HG03378 (cell line): Measurements from ENCODE around the gene AHSP.
"Not testable (repeated sequence)": the region's sequence is repeated elsewhere in the genome, so short reads cannot be mapped to it uniquely, and the experiment has no call there.

Experiments
- ATAC-seq: cut with Tn5 transposase; IDR thresholded peaks from one replicate; pipeline ENCODE4 v1.9.1; 2021; ENCODE audit warnings: mild to moderate bottlenecking, moderate library complexity; ENCODE audit not compliant: unreplicated experiment

The AHSP gene

GRCh38 chr16:31499928-31500327 lies 27.8 kb upstream of the AHSP start:
- no peak for ATAC-seq

GRCh38 chr16:31501226-31501965 lies 26.3 kb upstream of the AHSP start:
- ATAC-seq: no peak

- no peak for ATAC-seq
Measured at GRCh38 chr16:31501966-31502348, 25.7 kb upstream of the AHSP start.

- no peak for ATAC-seq
Measured at GRCh38 chr16:31502981-31503380, 24.7 kb upstream of the AHSP start.

- ATAC-seq: not testable (repeated sequence)
Measured at GRCh38 chr16:31503555-31503954, 24.1 kb upstream of the AHSP start.

- ATAC-seq: no peak
Measured at GRCh38 chr16:31504159-31504558, 23.5 kb upstream of the AHSP start.

GRCh38 chr16:31505483-31505882 lies 22.2 kb upstream of the AHSP start:
- peak; percentile 67 for ATAC-seq

GRCh38 chr16:31507617-31507928 lies 20.1 kb upstream of the AHSP start:
- ATAC-seq: no peak

- peak; percentile 85 for ATAC-seq
Measured at GRCh38 chr16:31507929-31508705, 19.6 kb upstream of the AHSP start, which contains the start of gene RUSF1. TSS of gene RUSF1 (minus strand) at chr16:31508391. CDS start at chr16:31508373, 18 bp downstream.

GRCh38 chr16:31508706-31509195 lies 18.9 kb upstream of the AHSP start:
- no peak for ATAC-seq

GRCh38 chr16:31513126-31513525 lies 14.6 kb upstream of the AHSP start:
- ATAC-seq: no peak

GRCh38 chr16:31513884-31514283 lies 13.8 kb upstream of the AHSP start:
- ATAC-seq: no peak

- no peak for ATAC-seq
Measured at GRCh38 chr16:31517800-31518402, 9.8 kb upstream of the AHSP start.

GRCh38 chr16:31519759-31520431 lies 7.8 kb upstream of the AHSP start:
- ATAC-seq: no peak

- ATAC-seq: no peak
Measured at GRCh38 chr16:31521368-31521767, 6.3 kb upstream of the AHSP start.

- no peak for ATAC-seq
Measured at GRCh38 chr16:31522071-31522470, 5.6 kb upstream of the AHSP start.

- ATAC-seq: not testable (repeated sequence)
Measured at GRCh38 chr16:31523768-31524167, 3.9 kb upstream of the AHSP start.

- ATAC-seq: no peak
Measured at GRCh38 chr16:31525113-31525512, 2.6 kb upstream of the AHSP start.

- no peak for ATAC-seq
Measured at GRCh38 chr16:31528523-31529107, 915 bp downstream of the AHSP start.

GRCh38 chr16:31529108-31529936 lies 1.6 kb downstream of the AHSP start:
- no peak for ATAC-seq
